ENCODE data around the gene INPP4B. TPM values are rescaled to one million over a fixed set of nuclear protein-coding genes. Genes with fewer than 3 reads are reported as not detected.

The INPP4B gene
- polyA plus RNA-seq, 1 of the 3 experiments (the other 2 are of a cell fraction) = 0.08 TPM

DNA sequence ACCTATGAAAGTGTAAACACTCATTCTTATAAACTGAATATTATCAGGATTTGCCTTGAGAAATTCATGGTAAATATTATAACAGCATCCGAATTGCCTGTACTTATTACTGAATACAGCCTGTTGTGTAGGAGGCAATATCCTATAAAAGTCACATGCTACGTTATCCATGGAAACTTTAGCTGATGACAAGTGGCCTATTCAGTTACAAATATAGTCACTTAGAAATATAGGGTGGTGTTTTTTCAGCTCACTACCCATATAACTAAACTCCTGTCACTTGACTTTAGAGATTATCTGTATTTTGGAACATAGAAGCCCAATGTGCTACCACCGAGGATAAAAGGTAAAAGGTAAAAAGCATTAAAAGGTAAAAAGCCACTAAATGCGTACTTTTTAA, 493.4 kb downstream of the INPP4B start:
- no peaks in the 10 kb centered on the region for H4K20me1 ChIP-seq (ENCODE audit: insufficient read depth)
- H3K27me3 ChIP-seq (ENCODE audit: insufficient read depth) = no peaks in the 10 kb centered on the region
- TF ChIP-seq EP300 (IDR thresholded peaks at IDR 0.05; ENCODE audit: borderline replicate concordance in 1 of 2, low read depth in 1 of 2, low read length in 1 of 2) (no peak), USF2 (IDR thresholded peaks at IDR 0.05; ENCODE audit: borderline replicate concordance, low read depth, low read length) (no peak), CHD2 (IDR thresholded peaks at IDR 0.05; ENCODE audit: low read length, partially characterized antibody) (no peak), GATA2 (CRISPR knock-in tag; IDR thresholded peaks at IDR 0.05) (no peak), FOXM1 (IDR thresholded peaks at IDR 0.05; ENCODE audit: low read depth) (no peak)
- peaks cover 0 to 12% of the 10 kb centered on the region in 2 experiments; a peak in 1 of 4 replicates for H3K4me1 ChIP-seq (ENCODE audit: control insufficient read depth in 1 of 2, insufficient read depth in 2 of 2, low read depth in 1 of 2, low read length in 1 of 2)
- H2AFZ ChIP-seq (ENCODE audit: low read depth) = no peak overlapping the region
- no peak overlapping the region for H3K9ac ChIP-seq
- no peaks in the 10 kb centered on the region for H3F3A ChIP-seq (replicated peaks; ENCODE audit: insufficient read depth)
- no peak for DNase-seq
- no peaks in the 10 kb centered on the region for H3K9me2 ChIP-seq
- no peak overlapping the region for H3K27ac ChIP-seq (ENCODE audit: low read depth in 2 of 2, low read length in 1 of 2)
- WGBS (ENCODE audit: low lambda C conversion rate) = 73% methylated on average over 4 of the region's 4 CpGs
- H3K4me3 ChIP-seq (ENCODE audit: low read depth in 2 of 2, low read length in 1 of 2) = no peak overlapping the region
- no peaks in the 10 kb centered on the region for H3K36me3 ChIP-seq (replicated peaks in 1 of 2; ENCODE audit: control insufficient read depth in 1 of 2, insufficient read depth in 2 of 2, low read length in 1 of 2)
- CTCF ChIA-PET = interaction anchor here (0.6 to 6.2 kb wide), 27 partner anchors 9 to 1638 kb away, joined by 3 to 55 read pairs (median 3); no protein-coding TSS in a partner anchor
- no peaks in the 10 kb centered on the region for H3K79me2 ChIP-seq (ENCODE audit: insufficient read depth)
- no peak overlapping the region for H3K4me2 ChIP-seq
- H3K9me3 ChIP-seq = no peaks in the 10 kb centered on the region
- POLR2A ChIA-PET = no interaction called here

DNA sequence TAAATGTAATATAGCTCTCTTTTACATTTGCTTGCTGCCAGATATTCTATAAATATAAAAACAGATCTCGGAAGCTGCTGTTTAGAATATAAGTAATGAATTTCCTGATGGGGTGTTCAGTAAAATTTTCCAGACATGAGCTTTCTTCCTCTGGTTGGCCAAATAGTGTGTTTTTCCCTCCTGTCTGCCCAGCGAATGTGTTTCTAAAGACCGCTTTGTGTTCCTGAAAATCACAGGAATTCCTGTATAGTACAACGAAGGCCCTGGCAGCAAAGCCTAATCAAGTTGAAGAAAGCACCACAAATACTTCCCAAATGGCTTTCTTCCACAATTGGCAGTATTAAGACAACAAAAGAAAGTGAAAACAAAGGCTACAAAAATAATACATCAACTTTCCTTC, 494.1 kb downstream of the INPP4B start:
- POLR2A ChIA-PET = no interaction called here
- no peaks in the 10 kb centered on the region for H3K79me2 ChIP-seq (ENCODE audit: insufficient read depth)
- no peak overlapping the region for H3K4me3 ChIP-seq (ENCODE audit: low read depth in 2 of 2, low read length in 1 of 2)
- H3K4me2 ChIP-seq = no peak overlapping the region
- H2AFZ ChIP-seq (ENCODE audit: low read depth) = no peak overlapping the region
- no peaks in the 10 kb centered on the region for H3K36me3 ChIP-seq (replicated peaks in 1 of 2; ENCODE audit: control insufficient read depth in 1 of 2, insufficient read depth in 2 of 2, low read length in 1 of 2)
- no peak overlapping the region for H3K9ac ChIP-seq
- no peaks in the 10 kb centered on the region for H3K27me3 ChIP-seq (ENCODE audit: insufficient read depth)
- no peaks in the 10 kb centered on the region for H3K9me2 ChIP-seq
- CTCF ChIA-PET = interaction anchor here (0.6 to 6.2 kb wide), 14 partner anchors 10 to 1637 kb away, joined by 3 to 55 read pairs (median 4); no protein-coding TSS in a partner anchor
- TF ChIP-seq FOSL2 (IDR thresholded peaks at IDR 0.05; ENCODE audit: borderline replicate concordance, low read depth) = no peak
- no peak for TF ChIP-seq EZH2phosphoT487 (IDR thresholded peaks at IDR 0.05; ENCODE audit: borderline replicate concordance, low read depth)
- no peak for TF ChIP-seq REST (IDR thresholded peaks at IDR 0.05; ENCODE audit: low read depth, low read length)
- TF ChIP-seq RAD21 (IDR thresholded peaks at IDR 0.05; ENCODE audit: low read length) = no peak
- no peak for TF ChIP-seq MEF2A (IDR thresholded peaks at IDR 0.05; ENCODE audit: borderline replicate concordance, low read depth)
- TF ChIP-seq, protein P1, sequence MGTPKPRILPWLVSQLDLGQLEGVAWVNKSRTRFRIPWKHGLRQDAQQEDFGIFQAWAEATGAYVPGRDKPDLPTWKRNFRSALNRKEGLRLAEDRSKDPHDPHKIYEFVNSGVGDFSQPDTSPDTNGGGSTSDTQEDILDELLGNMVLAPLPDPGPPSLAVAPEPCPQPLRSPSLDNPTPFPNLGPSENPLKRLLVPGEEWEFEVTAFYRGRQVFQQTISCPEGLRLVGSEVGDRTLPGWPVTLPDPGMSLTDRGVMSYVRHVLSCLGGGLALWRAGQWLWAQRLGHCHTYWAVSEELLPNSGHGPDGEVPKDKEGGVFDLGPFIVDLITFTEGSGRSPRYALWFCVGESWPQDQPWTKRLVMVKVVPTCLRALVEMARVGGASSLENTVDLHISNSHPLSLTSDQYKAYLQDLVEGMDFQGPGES (IDR thresholded peaks at IDR 0.05; ENCODE audit: low read depth, low read length) = no peak
- TF ChIP-seq GATA2 (CRISPR knock-in tag; IDR thresholded peaks at IDR 0.05) = no peak
- no peak for TF ChIP-seq CHD2 (IDR thresholded peaks at IDR 0.05; ENCODE audit: low read length, partially characterized antibody)
- TF ChIP-seq FOXJ3 (CRISPR knock-in tag; IDR thresholded peaks at IDR 0.05) = no peak
- TF ChIP-seq TEAD4 (IDR thresholded peaks at IDR 0.05; ENCODE audit: borderline replicate concordance, insufficient read depth) = no peak
- WGBS (ENCODE audit: low lambda C conversion rate) = 94% methylated on average over 4 of the region's 4 CpGs
- no peak overlapping the region for H3K27ac ChIP-seq (ENCODE audit: low read depth in 2 of 2, low read length in 1 of 2)
- no peaks in the 10 kb centered on the region for H4K20me1 ChIP-seq (ENCODE audit: insufficient read depth)
- H3K4me1 ChIP-seq (ENCODE audit: control insufficient read depth in 1 of 2, insufficient read depth in 2 of 2, low read depth in 1 of 2, low read length in 1 of 2) = peaks cover 0 to 12% of the 10 kb centered on the region in 2 experiments; a peak in 1 of 4 replicates
- no peaks in the 10 kb centered on the region for H3F3A ChIP-seq (replicated peaks; ENCODE audit: insufficient read depth)
- H3K9me3 ChIP-seq = no peaks in the 10 kb centered on the region
- DNase-seq = no peak
